GM21529 (cell line): ENCODE measurements around the gene NUP214.
"Not testable (repeated sequence)": the region's sequence is repeated elsewhere in the genome, so short reads cannot be mapped to it uniquely, and the experiment has no call there.

ENCODE experiments used
- ATAC-seq: cut with Tn5 transposase; IDR thresholded peaks from one replicate; pipeline ENCODE4 v1.9.1; 2021; ENCODE audit not compliant: unreplicated experiment

The NUP214 gene

DNA sequence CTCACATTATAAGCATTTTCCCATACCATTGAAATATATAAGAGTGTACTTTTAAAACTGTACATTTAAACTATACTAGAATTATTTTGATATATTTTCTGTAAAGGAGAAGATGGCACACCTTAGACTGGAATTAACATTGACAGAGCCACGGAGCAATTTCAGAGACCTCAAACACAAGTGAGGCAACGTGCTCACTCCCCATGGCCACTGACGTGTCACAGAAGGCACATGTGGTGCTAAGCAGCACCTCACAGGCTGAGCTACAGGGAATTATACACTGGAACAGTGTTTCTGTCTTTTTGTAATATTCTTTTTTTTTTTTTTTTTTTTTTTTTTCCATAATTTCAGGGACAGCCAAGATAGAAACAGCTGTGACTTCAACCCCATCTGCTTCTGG lies 66.5 kb downstream of the NUP214 start:
- no peak for ATAC-seq

DNA sequence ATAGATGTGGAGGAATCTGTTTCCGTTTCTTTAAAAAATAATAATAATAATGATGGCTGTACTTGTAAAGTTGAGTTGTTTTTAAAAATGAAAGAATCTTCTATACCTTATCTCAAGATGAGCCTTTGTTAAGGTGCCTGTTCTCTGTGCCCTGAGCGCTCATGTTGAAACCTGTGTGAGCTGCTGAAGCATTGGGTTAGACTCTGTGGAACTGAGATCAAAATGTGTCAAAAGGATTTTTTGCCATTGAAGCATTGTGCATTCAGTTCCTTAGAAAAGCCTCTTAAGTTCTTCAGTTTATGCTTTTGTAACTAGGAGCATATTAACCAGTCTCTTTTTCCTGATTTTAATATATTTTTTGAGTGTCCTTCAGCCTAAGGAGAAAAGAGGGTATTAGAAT lies 67.7 kb downstream of the NUP214 start:
- no peak for ATAC-seq

DNA sequence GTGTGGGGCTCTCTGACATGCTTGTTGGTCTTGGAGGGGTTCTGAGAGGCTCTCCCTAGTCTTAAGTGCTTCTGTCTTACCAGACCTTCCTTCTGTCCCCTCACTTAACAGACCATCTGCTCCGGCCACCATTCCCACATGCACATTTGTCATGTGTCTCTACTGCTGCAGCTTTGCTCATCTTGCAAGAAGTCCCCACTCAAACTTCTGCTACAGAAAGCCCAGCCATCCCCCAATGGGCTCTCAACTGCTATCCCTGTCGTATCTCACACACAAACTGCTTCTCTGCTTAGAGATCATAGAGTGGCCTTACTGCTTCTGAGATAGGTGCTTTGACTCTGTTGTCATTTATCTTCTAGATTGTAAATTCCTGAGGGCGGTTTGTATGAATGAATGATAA lies 69.4 kb downstream of the NUP214 start:
- ATAC-seq = no peak

DNA sequence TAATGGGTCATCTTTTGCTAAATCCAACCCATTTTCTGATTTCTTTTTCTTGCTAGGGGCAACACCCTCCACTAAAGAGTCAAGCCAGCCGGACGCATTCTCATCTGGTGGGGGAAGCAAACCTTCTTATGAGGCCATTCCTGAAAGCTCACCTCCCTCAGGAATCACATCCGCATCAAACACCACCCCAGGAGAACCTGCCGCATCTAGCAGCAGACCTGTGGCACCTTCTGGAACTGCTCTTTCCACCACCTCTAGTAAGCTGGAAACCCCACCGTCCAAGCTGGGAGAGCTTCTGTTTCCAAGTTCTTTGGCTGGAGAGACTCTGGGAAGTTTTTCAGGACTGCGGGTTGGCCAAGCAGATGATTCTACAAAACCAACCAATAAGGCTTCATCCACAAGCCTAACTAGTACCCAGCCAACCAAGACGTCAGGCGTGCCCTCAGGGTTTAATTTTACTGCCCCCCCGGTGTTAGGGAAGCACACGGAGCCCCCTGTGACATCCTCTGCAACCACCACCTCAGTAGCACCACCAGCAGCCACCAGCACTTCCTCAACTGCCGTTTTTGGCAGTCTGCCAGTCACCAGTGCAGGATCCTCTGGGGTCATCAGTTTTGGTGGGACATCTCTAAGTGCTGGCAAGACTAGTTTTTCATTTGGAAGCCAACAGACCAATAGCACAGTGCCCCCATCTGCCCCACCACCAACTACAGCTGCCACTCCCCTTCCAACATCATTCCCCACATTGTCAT lies 72.0 kb downstream of the NUP214 start:
- no peak for ATAC-seq

DNA sequence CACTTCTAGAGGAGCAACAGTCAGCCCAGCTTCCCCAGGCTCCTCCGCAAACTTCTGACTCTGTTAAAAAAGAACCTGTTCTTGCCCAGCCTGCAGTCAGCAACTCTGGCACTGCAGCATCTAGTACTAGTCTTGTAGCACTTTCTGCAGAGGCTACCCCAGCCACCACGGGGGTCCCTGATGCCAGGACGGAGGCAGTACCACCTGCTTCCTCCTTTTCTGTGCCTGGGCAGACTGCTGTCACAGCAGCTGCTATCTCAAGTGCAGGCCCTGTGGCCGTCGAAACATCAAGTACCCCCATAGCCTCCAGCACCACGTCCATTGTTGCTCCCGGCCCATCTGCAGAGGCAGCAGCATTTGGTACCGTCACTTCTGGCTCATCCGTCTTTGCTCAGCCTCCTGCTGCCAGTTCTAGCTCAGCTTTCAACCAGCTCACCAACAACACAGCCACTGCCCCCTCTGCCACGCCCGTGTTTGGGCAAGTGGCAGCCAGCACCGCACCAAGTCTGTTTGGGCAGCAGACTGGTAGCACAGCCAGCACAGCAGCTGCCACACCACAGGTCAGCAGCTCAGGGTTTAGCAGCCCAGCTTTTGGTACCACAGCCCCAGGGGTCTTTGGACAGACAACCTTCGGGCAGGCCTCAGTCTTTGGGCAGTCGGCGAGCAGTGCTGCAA lies 72.8 kb downstream of the NUP214 start:
- ATAC-seq = no peak

DNA sequence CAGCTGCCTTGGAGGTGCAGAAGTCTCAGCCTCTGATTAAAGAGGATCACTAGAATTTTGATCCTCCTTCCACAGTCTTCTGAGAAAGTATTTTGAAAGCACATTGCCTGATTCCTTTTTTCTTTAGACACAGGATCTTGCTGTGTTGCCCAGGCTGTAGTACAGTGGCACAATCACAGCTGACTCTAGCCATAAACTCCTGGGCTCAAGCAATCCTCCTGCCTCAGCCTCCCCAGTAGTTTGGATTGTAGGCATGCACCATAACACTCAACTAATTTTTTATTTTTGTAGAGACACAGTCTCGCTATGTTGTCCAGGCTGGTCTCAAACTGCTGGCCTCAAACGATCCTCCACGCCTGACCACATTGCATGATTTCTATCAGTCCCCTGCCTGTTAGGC lies 76.5 kb downstream of the NUP214 start:
- no peak for ATAC-seq

DNA sequence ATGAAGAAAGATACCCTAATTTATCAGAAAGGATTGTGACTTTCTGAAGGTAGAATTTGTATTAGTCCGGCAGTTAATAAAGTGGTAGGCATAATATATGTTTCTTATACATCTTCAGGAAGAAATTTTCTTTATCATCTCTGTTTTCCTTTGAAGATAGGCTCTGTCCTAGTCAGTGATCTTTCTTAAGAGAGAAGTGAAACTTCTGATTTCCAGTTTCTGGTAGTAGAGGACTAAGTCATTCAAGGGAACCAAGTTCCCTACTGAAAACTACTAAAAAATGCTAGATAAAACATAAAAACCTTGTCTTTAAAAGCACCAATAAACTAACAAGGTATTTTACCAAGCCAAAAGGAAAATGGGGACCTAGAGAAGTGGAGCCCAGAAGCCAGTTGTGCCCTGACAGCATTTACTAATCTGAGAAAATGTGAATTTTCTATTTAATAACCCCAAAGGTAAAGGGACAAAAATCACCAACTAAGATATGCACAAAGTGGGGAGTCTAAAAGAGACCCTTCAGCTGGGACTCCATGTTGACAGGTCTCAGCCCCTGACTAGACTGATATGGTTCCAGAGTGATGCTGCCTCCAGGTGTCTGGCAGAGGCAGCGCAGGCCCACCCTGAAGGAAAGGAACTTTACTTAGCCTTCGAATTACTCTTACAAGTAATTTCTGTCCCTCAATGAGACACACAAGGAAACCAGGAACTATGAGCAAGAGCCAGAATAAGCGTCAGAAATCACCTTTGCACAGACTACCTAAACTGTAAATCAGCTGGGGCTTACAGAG lies 78.2 kb downstream of the NUP214 start:
- ATAC-seq = no peak

DNA sequence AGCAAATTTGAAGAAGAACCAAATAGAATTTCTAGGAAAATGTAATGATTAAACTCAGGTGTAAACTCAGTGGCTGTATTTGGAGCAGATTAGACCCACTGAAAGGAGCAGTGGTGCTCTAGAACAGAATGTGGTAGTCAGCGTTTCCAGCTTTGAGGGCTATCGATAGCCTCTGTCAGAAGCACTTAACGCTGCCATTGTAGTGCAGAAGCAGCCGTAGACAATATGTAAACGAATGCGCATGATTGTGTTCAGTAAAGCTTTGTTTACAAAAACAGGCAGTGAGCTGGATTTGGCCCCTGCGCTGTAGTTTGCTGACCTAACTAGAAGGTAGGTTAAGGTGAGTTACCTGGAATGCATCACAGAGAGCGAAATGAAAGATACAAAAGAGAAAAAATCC lies 78.9 kb downstream of the NUP214 start:
- no peak for ATAC-seq

DNA sequence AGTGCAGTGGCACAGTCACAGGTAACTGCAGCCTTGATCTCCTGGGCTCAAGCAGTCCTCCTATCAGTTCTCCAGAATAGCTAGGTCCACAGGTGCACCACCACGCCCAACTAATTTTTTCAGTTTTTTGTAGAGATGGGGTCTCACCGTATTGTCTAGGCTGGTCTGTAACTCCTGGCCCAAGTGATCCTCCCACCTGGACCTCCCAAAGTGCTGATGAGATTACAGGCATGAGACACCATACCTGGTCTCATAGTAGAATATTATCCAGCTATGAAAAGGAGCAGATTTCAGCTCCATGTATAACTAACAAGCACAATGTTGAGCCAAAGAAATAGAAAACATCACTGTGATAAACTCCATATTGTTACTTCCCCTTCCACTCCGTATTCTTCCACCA lies 81.1 kb downstream of the NUP214 start:
- no peak for ATAC-seq

DNA sequence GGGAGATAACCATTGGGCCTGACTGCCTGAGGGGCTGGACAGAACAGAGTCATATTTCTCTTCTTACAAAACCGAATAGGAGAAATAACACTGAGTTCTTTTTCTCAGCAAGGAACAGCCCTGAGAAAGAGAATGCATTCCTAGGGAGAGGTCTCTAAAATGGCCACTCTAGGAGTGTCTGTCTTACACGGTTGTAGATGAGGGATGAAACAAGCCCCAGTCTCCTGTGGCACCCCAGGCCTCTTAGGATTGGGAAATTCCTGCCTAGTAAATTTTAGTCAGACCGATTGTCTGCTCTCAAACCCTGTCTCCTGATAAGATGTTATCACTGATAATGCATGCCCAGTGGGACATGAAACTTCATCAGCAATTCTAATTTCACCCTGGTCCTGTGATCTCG lies 86.5 kb downstream of the NUP214 start:
- ATAC-seq = not testable (repeated sequence)

DNA sequence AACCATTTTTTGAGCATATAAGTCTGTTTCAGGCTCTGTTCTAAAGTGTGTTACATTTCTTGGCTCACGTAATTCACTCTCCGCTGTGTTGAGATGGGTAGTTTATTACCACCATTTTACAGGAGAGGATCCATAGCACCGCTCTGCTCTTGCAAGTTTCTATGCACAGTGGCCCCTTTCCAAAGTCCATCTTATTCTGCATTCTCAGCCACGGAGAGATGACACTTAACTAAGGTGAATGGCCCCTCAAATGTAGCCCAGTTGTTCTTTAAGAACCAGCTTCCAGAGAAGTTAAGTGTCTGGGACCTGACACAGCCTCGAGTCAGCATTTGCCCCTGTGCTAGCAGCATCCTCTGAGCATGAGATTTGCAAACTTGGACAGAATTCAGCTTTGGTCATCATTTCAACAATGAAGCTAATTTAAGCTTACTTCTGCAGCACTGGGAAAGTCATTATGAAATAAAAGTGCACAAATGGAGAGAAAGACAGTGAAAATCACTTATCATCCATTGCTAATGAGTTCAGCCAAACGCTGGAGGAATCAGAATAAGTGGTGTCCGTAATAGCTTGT lies 89.0 kb downstream of the NUP214 start:
- ATAC-seq = no peak

DNA sequence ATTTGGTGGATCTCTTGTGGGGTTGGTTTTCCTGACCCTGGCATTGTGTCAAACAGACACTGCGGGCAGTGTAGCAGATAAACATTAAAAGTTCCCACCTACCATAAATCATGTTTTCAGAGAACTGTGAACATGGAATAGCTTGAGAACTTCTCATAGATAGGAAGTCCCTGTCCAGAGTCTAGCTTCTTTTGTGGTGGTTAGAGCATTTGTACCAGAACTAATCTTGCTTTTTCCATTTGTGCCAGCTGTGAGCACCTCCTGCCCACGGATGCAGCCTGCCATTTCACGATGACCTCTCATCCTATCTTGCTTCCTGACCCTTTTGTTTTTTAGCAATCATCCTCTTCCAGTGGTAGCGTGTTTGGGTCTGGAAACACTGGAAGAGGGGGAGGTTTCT lies 89.5 kb downstream of the NUP214 start:
- no peak for ATAC-seq

DNA sequence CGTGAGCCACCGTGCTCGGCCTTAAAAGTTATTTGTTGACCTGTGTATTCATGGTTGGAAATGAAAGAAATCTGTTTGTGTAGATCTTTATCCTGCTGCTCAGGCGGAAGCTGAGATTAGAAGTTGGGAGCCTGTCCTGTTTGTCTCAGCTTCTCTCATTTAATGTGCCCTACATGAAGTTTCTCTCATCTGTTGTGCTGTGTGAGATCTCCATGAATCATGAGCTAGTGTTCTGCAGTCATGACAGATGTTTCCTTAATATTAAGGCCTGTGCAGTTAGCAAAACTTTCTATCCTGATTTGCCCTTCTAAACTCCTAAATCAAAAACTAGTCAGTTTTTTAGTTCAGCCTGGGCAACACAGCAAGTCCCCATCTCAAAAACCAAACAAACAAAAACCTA lies 91.4 kb downstream of the NUP214 start:
- no peak for ATAC-seq

DNA sequence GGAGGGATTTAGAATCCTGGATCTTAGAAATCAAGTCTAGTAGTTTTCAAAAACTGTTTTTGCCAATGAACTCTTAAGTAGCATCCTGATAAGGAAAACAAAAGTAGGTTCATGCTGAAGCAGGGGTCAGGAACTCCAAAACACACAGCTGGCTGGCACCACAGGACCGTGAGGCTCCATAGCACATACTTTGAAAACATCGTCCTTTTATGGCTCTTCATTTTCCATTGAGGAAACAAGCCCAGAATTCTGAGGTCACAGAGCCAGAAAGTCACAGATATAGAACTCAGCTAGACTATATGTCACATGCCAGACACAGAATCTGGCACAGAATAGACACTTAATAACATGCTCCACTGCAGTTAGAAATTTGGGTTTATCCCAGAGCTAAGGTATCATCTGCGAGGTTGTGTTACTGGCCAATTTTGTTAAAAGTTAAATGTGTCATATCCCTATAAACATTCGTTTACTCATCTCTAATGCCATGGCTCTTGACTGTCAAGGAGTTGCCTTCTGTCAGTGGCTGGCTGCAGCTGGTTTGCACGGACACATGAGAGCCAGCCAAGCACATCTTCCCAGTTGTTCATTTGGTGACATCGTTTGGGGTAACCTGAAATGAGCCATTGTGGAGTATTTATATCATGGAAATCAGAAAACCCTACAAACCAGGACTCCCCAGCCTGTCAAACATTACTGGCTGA lies 92.1 kb downstream of the NUP214 start:
- no peak for ATAC-seq

DNA sequence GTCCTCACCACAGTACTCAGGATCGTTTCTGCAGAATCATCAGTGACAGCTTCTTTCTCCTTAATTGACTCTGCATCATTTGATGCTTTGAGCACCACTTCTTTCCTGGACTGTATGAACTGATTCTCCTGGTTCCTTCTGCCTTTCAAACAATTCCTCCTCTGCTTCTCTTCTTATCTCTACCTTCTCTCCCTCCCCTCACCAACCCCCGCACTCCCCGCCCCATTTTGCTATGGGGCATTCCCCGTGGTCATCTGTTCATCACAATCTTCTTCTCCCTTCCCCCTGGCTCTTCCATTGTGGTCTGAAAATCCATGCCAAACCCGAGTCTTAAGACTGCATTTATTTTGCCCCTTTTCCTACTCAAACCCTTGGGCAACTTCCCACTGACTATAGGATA lies 93.0 kb downstream of the NUP214 start:
- no peak for ATAC-seq

DNA sequence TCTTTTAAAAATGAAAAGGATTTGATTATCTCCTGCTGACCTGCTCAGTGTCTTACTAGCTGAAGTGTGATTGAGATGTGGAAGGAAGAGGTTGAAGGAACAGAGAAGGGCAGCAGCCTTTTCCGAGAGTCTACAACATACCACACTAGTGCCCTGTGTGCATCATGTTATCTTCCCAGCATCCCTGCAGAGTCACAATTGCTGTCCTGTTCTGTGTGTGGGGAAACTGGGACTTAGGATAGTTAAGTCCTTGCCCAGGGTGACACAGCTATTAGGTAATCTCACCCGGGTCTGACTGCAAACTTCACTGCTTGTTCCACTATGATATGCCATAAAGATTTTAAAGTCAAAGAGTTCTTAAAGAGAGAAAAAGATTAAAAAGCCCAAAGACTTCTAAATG lies 95.1 kb downstream of the NUP214 start:
- ATAC-seq = no peak

DNA sequence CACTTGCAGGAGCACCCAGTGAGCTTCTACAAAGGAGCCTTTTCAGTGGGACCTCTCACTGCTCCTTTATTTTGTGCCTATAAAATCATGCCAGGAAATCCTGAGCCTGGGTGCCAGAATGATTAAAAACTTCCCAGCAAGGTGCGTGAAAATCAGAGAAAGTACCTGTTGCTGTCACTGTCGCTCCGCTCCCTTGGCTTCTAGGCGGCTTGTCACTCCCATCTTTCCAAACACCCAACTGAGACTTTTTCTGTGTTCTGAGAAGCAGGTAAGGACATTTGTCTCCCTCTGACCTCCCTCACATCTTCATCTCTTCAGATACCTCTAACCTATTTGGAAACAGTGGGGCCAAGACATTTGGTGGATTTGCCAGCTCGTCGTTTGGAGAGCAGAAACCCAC lies 97.1 kb downstream of the NUP214 start:
- no peak for ATAC-seq

DNA sequence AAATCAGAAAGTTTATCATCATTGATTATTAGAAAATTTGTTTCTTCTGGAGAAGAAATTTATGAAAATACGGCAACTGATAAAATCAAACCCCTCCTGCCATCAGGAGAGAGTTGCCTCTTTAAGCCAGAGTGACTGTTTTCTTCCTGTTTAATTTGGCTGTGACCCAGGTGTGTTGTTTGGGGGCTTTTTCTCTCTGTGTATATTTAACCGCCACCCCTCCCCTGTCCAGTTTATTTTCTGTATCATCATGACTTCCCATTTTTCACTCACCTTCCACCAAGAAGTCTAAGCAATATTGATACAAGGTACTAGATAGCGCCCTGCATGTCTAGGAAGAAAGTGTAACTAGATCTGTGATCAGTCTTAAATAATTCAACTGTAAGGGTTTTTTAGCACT lies 100.8 kb downstream of the NUP214 start:
- no peak for ATAC-seq

DNA sequence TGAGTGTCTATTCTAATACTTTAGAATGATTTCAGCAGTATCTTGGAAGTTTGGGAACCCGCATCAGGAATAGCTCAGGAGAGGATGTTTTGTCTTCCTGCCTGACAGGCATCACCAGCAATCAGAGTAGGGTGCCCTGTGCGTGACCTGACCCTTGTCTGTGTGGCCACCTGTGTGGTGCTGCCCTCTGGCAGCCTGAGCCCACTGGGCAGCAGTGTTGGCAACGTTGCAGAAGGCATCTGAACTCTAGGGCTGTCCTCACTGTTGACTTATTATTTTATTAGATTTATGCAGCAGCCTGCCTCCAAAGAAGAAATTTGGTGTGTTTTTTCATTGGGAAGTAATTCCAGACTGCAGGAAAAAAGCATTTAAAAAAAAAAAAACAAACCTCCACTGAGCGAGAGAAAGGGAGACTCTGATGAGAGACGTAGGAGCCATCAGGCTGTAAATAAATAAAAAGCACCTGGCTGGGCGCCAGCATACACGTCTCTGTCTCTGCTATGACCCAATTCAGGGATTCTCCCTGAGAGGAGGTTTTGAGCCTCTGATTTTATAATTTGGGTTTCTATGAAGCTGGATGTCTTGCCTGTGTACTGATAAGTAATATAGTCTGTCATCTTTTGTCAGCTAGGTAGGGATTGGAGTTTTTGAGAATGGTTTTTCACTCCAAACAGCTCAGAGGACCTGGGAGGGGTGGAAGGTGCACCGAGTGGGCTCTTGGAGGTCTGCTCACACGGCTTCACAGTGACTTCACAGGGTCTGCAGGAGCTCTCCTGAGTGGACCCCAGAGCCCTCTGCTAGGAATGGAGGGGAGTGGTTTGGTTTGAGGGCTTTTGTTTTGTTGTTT lies 101.9 kb downstream of the NUP214 start:
- no peak for ATAC-seq

DNA sequence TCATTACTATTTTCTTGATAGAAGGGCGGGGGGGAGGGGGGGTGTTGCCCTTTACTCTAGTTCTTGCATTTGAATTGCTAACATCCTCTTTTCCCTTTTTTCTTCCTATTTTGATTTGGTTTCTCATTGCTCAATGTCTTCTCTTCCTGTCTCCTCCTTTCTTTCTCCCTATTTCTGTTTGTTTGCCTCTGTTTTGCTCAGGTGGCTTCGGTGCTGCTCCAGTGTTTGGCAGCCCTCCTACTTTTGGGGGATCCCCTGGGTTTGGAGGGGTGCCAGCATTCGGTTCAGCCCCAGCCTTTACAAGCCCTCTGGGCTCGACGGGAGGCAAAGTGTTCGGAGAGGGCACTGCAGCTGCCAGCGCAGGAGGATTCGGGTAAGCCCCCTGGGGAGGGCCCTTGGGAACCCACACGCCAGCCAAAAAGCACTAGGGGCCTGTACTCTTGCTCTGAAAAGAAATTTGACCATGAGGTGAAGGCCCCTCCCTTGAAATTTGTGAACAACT lies 102.6 kb downstream of the NUP214 start:
- no peak for ATAC-seq
